Omental fat pad (tissue), 4 donors: ENCODE measurements around the gene EXOC3. TPM values are rescaled to one million over a fixed set of nuclear protein-coding genes. Genes with fewer than 3 reads are reported as not detected.
"Not testable (repeated sequence)": the region's sequence is repeated elsewhere in the genome, so short reads cannot be mapped to it uniquely, and the experiment has no call there.

Source experiments
- ATAC-seq: fragments of 150-250 bp; one replicate; pipeline ENCODE4 v1.9.1; 2016; ENCODE audit warnings: mild to moderate bottlenecking, moderate library complexity; ENCODE audit not compliant: low FRiP score
- DNase-seq: peaks from one replicate; pipeline ENCODE4 v3.0.0-alpha.2; 2019; ENCODE audit warnings: low spot score
- total RNA-seq, 4 donors: library from RNA; depleted of rRNA; stranded (reverse); fragments of >200 nt; gene quantifications; one replicate each; pipeline ENCODE4 v1.1.0, GENCODE V29; 2016
- TF ChIP-seq, protein P1 (sequence below), 3 donors: fragments of 450-650 bp; IDR thresholded peaks; one replicate each; pipeline ENCODE4 v1.5.1; 2016 to 2017; ENCODE audit warnings: antibody characterized with exemption in 3 of 3, mild to moderate bottlenecking in 3 of 3, moderate library complexity in 2 of 3

Gene EXOC3
- total RNA-seq, 4 donors from 2014 or later = 46.0 to 56.1 (median 49.5) TPM

DNA sequence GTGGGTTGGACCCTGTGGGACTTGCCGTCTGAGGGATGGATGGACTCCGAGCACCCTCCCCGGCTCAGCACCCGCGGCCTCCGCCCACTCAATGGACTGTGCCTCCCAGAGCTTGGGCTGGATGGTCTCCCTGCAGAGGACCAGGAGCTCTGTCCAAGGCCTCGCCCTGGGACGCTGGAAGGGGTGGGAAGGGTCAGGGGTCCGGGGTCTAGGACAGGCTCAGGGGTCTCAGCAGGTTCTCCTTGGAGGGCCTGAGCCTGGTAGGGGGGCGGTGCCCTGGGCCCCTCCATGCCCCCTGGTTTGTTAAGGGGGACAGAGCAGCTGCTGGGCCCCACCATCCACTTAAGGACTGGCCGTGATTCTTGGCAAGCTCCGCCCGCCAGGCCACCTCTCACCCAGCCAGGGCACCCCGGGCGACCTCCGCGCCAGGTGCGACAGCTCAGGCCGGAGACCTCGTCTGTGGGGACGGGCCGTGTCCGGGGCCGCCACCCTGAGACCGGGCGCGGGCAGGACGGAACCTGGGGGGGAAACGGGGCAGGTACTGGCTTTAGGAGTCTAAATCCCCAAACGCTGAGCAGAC, 29.2 kb downstream of the EXOC3 start:
- ATAC-seq (peak; percentile 1), DNase-seq (no peak)
- TF ChIP-seq, protein P1, sequence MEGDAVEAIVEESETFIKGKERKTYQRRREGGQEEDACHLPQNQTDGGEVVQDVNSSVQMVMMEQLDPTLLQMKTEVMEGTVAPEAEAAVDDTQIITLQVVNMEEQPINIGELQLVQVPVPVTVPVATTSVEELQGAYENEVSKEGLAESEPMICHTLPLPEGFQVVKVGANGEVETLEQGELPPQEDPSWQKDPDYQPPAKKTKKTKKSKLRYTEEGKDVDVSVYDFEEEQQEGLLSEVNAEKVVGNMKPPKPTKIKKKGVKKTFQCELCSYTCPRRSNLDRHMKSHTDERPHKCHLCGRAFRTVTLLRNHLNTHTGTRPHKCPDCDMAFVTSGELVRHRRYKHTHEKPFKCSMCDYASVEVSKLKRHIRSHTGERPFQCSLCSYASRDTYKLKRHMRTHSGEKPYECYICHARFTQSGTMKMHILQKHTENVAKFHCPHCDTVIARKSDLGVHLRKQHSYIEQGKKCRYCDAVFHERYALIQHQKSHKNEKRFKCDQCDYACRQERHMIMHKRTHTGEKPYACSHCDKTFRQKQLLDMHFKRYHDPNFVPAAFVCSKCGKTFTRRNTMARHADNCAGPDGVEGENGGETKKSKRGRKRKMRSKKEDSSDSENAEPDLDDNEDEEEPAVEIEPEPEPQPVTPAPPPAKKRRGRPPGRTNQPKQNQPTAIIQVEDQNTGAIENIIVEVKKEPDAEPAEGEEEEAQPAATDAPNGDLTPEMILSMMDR (IDR thresholded peaks at IDR 0.05) = no peak

DNA sequence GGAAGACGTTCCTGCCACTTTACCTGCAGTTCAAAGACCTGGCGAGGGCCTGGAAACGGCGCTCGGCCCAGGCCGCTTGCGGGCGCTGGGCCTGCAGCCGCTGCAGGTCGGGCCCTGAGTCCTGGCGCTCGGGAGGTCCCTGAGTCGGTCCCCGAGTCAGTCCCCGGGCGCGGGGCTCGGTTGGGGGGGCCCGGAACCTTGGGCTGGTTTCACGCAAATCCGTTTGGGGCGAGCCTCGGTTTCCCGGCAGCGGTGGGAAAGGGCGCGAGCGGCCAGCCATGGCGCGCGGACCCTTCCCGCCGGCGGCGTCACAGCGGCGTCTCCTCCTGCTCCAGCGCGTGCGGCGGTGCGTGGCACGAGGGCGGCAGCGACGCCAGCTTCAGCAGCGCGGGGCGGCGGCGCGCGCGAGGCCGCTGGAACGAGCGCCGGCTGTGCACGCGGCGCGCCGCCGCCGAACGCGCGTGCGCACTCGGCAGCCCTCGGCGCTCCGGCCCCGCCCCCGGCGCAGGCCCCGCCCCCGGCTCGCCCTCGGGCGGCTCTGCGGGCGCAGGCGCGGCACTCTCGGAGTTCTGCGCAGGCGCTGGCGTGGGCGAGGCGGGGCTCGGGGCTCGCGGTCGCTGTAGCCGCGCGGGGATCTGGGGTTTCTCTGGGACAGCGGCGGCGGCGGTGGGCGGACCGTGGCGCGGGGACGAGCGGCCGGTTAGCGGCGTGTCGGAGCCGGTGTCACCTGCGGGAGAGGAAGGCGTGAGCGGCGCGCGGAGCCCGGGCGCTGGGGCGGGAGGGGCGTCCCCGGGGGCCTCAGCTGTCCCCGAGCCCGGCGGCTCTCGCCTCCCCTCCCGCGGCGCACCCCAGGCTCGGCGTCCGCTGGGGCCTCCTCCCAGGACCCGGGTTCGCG, 29.9 kb downstream of the EXOC3 start:
- TF ChIP-seq, protein P1 (IDR thresholded peaks at IDR 0.05) = no peak
- DNase-seq = peak; percentile 54
- ATAC-seq = peak; percentile 84

DNA sequence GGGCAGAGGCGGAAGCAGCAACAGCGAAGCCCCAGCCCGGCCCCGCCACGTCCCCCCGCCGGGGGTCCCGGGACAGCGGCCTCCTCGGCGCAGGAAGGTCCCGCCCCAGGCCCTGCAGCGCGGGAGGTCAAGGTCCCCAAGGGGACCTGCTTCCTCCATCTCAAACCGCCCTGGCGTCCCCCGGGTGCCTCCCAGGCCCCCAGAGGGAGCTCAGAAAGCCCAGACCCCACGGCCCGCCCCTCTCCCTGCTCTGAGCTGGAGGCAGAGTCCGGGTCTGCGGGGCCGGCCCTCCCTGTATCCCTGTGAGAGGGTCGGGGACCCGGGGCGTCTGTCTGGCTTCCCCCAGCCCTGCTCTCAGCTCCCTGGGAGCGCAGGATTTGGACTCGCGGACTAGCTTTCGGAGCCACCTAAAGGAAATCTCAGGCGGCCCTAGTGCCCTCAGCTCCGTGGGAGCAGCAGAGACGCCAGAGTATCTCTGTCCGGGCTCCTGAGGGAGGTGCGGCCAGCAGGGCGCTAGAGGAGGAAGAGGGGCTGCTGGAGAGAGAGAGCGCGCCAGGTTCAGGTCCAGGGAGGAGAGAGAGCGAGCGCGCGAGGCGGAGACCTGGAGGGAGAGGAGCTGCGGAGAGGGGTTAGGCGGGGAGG, 30.7 kb downstream of the EXOC3 start:
- DNase-seq (no peak), ATAC-seq (peak; percentile 35)
- TF ChIP-seq, protein P1 (IDR thresholded peaks at IDR 0.05) = no peak

DNA sequence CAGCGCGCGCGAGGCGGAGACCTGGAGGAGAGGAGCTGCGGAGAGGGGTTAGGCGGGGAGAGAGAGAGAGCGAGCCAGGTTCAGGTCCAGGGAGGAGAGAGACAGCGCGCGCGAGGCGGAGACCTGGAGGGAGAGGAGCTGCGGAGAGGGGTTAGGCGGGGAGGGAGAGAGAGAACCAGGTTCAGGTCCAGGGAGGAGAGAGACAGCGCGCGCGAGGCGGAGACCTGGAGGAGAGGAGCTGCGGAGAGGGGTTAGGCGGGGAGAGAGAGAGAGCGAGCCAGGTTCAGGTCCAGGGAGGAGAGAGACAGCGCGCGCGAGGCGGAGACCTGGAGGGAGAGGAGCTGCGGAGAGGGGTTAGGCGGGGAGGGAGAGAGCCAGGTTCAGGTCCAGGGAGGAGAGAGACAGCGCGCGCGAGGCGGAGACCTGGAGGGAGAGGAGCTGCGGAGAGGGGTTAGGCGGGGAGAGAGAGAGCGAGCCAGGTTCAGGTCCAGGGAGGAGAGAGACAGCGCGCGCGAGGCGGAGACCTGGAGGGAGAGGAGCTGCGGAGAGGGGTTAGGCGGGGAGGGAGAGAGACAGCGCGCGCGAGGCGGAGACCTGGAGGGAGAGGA, 31.4 kb downstream of the EXOC3 start:
- ATAC-seq = not testable (repeated sequence)

DNA sequence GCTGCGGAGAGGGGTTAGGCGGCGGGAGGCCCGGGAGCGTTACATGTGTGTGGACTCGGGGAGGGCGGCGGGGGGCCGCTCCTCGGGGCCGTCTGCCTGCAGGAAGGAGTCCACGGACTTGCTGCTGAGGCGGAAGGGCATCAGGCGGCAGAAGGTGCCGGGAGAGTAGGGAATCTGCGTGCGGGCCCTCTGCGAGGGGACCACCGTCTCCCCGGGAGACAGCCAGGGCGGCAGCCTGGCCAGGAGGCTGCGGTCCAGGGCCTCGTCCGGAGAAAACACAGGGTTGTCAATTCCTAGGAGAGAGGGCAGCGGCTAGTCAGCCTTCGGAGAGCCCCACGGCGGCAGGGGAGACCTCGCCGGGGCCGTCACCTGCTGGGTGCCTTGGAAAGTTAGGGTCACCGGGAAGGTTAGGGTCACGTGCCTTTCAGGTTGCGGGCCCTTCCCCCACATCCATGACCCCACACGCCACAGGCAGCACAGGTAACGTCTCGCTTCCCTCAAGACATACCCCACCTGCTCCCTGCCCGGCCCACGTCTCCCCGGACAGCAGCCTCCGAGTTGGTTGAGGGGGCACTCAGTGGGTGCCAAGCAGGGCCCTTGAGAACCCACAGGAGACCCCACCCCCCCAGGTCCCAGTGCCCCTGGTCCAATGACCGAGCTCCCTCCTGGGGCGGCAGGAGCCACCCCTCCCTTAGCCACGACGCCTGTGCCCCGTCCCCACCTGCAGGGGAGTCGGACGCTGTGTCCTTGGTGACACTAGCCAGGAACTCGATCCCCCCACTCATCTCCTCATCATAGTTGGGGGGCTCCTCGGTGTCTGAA, 32.1 kb downstream of the EXOC3 start:
- ATAC-seq (no peak), DNase-seq (no peak)
- TF ChIP-seq, protein P1 (IDR thresholded peaks at IDR 0.05) = no peak

More for the DNA sequence above, 31.4 kb downstream of the EXOC3 start:
- not testable (repeated sequence) for DNase-seq

DNA sequence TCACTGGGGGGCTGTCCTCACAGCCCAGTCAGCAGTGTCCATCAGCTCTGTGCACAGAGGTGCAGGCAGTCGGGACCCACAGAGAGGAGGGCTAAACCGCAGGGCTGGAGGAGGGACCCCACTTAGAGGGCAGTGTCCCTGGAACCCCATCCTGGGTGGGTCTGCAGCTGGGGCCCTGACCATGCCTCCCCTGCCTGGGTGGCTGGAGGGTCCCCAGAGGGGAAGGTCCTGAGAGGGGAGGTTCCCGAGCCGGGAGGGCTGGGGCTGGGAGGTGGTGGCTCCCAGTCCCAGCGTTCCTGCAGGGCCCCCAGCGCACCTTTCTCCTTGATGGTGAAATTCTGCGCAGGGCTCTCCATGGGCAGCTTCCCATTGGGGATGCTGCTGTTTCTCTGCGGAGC, 32.7 kb downstream of the EXOC3 start:
- TF ChIP-seq, protein P1 (IDR thresholded peaks at IDR 0.05) = no peak
- ATAC-seq (no peak), DNase-seq (no peak)
